Measurements from ENCODE around the gene RETREG1. TPM values are rescaled to one million over a fixed set of nuclear protein-coding genes. Genes with fewer than 3 reads are reported as not detected.

RETREG1 gene
- total RNA-seq, 1 experiment from 2014 or later: 3.4 TPM

DNA sequence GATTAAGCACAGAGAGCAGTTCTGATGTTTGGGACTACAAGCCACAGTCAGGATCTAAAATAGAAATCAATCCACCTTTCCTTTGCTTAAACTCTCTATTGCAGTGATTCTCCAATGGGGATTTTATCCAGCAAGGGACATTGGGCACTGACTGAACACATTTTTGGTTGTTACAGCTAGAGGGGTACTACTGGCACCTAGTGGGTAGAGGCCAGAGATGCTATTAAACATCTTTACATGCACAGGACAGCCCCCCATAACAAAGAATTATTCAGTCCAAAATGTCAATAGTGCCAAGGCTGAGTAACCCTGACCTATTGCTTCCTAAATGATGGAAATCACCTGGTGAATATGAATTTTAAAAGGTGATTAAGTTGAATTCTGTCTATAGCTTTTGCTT lies 163.2 kb downstream of the RETREG1 start:
- peaks cover 3 to 8% of the 10 kb centered on the region in 2 experiments for H3K4me1 Mint-ChIP-seq
- no peak overlapping the region for H2BK120ac ChIP-seq (ENCODE audit: low read depth, low read length, poor library complexity, severe bottlenecking)
- H3K23ac ChIP-seq (ENCODE audit: insufficient read length, low read depth, low read length): no peak overlapping the region
- no peak overlapping the region for H2BK12ac ChIP-seq (ENCODE audit: insufficient read length, low read depth, low read length)
- no peak overlapping the region for H3K27ac Mint-ChIP-seq
- no peaks in the 10 kb centered on the region for H3K9me3 Mint-ChIP-seq
- H3K9me3 ChIP-seq (ENCODE audit: control insufficient read depth, low read depth, low read length): no peaks in the 10 kb centered on the region
- H3K27me3 ChIP-seq (ENCODE audit: insufficient read depth, low read length): no peaks in the 10 kb centered on the region
- H4K5ac ChIP-seq (ENCODE audit: insufficient read length, low read depth, low read length): no peak overlapping the region
- no peak overlapping the region for H4K8ac ChIP-seq (replicated peaks; ENCODE audit: insufficient read length, low read depth, low read length)
- H3K4me2 ChIP-seq (ENCODE audit: insufficient read depth, insufficient read length, low read length): no peak overlapping the region
- no peaks in the 10 kb centered on the region for H3K23me2 ChIP-seq (ENCODE audit: insufficient read length, low read depth, low read length, poor library complexity, severe bottlenecking)
- no peak overlapping the region for H2BK15ac ChIP-seq (ENCODE audit: low read depth, low read length)
- no peaks in the 10 kb centered on the region for H3K79me1 ChIP-seq (ENCODE audit: insufficient read depth, low read depth, low read length, poor library complexity, severe bottlenecking)
- H3K18ac ChIP-seq (ENCODE audit: insufficient read length, low read depth, low read length): no peak overlapping the region
- H3K36me3 Mint-ChIP-seq (ENCODE audit: insufficient read depth in 1 of 3, low read depth in 3 of 3): peaks cover 30 to 76% (median 58%) of the 10 kb centered on the region in 3 experiments; a peak in 6 of 7 replicates
- H3K9ac ChIP-seq (ENCODE audit: extremely low read depth, insufficient read length, low read length): no peak overlapping the region
- H3K4ac ChIP-seq (ENCODE audit: low read depth, low read length): no peak overlapping the region
- no peak overlapping the region for H3K14ac ChIP-seq (ENCODE audit: insufficient read depth, low read length)
- H3K27ac ChIP-seq (ENCODE audit: insufficient read length, low read depth, low read length): no peak overlapping the region
- no peak overlapping the region for H2BK20ac ChIP-seq (ENCODE audit: low read depth, low read length, poor library complexity, severe bottlenecking)
- H3K56ac ChIP-seq (ENCODE audit: insufficient read length, low read depth, low read length): no peak overlapping the region
- H2AFZ ChIP-seq (ENCODE audit: low read length): no peak overlapping the region
- no peak for DNase-seq
- H3K27me3 Mint-ChIP-seq (ENCODE audit: low read depth): no peaks in the 10 kb centered on the region
- no peak overlapping the region for H4K91ac ChIP-seq (ENCODE audit: insufficient read length, low read depth, low read length)
- H4K20me1 ChIP-seq (ENCODE audit: control insufficient read depth, insufficient read depth, insufficient read length): no peaks in the 10 kb centered on the region
- H3T11ph ChIP-seq (ENCODE audit: low read length): no peak overlapping the region
- H3K4me1 ChIP-seq (ENCODE audit: insufficient read depth, low read length): no peaks in the 10 kb centered on the region
- no peak overlapping the region for H3K4me3 Mint-ChIP-seq
- H2AK5ac ChIP-seq (ENCODE audit: insufficient read length, low read length): no peak overlapping the region
- no peaks in the 10 kb centered on the region; the same call in 1 of the 2 replicates for H3K79me2 ChIP-seq (ENCODE audit: insufficient read depth, low read length)
- TF ChIP-seq, protein P1, sequence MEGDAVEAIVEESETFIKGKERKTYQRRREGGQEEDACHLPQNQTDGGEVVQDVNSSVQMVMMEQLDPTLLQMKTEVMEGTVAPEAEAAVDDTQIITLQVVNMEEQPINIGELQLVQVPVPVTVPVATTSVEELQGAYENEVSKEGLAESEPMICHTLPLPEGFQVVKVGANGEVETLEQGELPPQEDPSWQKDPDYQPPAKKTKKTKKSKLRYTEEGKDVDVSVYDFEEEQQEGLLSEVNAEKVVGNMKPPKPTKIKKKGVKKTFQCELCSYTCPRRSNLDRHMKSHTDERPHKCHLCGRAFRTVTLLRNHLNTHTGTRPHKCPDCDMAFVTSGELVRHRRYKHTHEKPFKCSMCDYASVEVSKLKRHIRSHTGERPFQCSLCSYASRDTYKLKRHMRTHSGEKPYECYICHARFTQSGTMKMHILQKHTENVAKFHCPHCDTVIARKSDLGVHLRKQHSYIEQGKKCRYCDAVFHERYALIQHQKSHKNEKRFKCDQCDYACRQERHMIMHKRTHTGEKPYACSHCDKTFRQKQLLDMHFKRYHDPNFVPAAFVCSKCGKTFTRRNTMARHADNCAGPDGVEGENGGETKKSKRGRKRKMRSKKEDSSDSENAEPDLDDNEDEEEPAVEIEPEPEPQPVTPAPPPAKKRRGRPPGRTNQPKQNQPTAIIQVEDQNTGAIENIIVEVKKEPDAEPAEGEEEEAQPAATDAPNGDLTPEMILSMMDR (conservative IDR thresholded peaks at IDR 0.05): peak; percentile 46; the same call in 2 of the 3 replicates
- H2BK5ac ChIP-seq (ENCODE audit: insufficient read length, low read length): no peak overlapping the region
